ENCODE data around the gene SCN7A. TPM values are rescaled to one million over a fixed set of nuclear protein-coding genes. Genes with fewer than 3 reads are reported as not detected.

Gene SCN7A
- total and polyA plus RNA-seq, 9 donors = 31.2 to 133 (median 71.9) TPM

- no peak for DNase-seq
- Histone ChIP-seq H3K36me3 (no peaks in the 10 kb centered on the region), H3K27ac (no peak overlapping the region), H3K4me3 (no peak overlapping the region), H3K4me1 (ENCODE audit: insufficient read depth) (peaks cover 2% of the 10 kb centered on the region), H3K9me3 (no peaks in the 10 kb centered on the region), H3K27me3 (no peaks in the 10 kb centered on the region)
- 93 to 100% (median 97%) methylated on average over 1 of the region's 1 CpG for WGBS, 3 donors
- intact Hi-C loops (cut with DNase I) = no loop called here
- TF ChIP-seq EP300 (IDR thresholded peaks at IDR 0.05) = no peak
- TF ChIP-seq POLR2A (IDR thresholded peaks at IDR 0.05) = no peak
- no peak for TF ChIP-seq CTCF (IDR thresholded peaks at IDR 0.05)
These were observed 57.1 kb downstream of the SCN7A start for GRCh38 chr2:166436976-166437375.

GRCh38 chr2:166436189-166436588, 57.9 kb downstream of the SCN7A start:
- DNase-seq = no peak
- Histone ChIP-seq H3K36me3 (no peaks in the 10 kb centered on the region), H3K27ac (no peak overlapping the region), H3K4me1 (ENCODE audit: insufficient read depth) (peaks cover 2% of the 10 kb centered on the region), H3K4me3 (no peak overlapping the region), H3K9me3 (no peaks in the 10 kb centered on the region), H3K27me3 (no peaks in the 10 kb centered on the region)
- 68 to 80% (median 74%) methylated on average over 3 of the region's 3 CpGs for WGBS, 3 donors
- TF ChIP-seq EP300 (IDR thresholded peaks at IDR 0.05) = no peak
- intact Hi-C loops (cut with DNase I) = no loop called here

- no peak overlapping the region for H3K27ac ChIP-seq
- no peaks in the 10 kb centered on the region for H3K27me3 ChIP-seq
- DNase-seq = no peak
- peaks cover 2% of the 10 kb centered on the region for H3K4me1 ChIP-seq (ENCODE audit: insufficient read depth)
- TF ChIP-seq EP300 (IDR thresholded peaks at IDR 0.05) (no peak), POLR2A (IDR thresholded peaks at IDR 0.05) (no peak), CTCF (IDR thresholded peaks at IDR 0.05) (no peak)
- intact Hi-C loops (cut with DNase I) = no loop called here
- no peaks in the 10 kb centered on the region for H3K9me3 ChIP-seq
- 64 to 77% (median 68%) methylated on average over 1 of the region's 1 CpG for WGBS, 3 donors
- H3K36me3 ChIP-seq = no peaks in the 10 kb centered on the region
- no peak overlapping the region for H3K4me3 ChIP-seq
These were observed 59.6 kb downstream of the SCN7A start for GRCh38 chr2:166434491-166434890.

GRCh38 chr2:166433457-166433856, 60.6 kb downstream of the SCN7A start:
- no peak for DNase-seq
- no peak overlapping the region for H3K27ac ChIP-seq
- no peaks in the 10 kb centered on the region for H3K36me3 ChIP-seq
- H3K4me3 ChIP-seq = no peak overlapping the region
- peaks cover 2% of the 10 kb centered on the region for H3K4me1 ChIP-seq (ENCODE audit: insufficient read depth)
- no peak for TF ChIP-seq POLR2A (IDR thresholded peaks at IDR 0.05)
- no peak for TF ChIP-seq EP300 (IDR thresholded peaks at IDR 0.05)
- no peak for TF ChIP-seq CTCF (IDR thresholded peaks at IDR 0.05)
- no peaks in the 10 kb centered on the region for H3K27me3 ChIP-seq
- H3K9me3 ChIP-seq = no peaks in the 10 kb centered on the region
- 42 to 56% (median 42%) methylated on average over 1 of the region's 1 CpG for WGBS, 3 donors
- intact Hi-C loops (cut with DNase I) = no loop called here

- peaks cover 2% of the 10 kb centered on the region for H3K4me1 ChIP-seq (ENCODE audit: insufficient read depth)
- no peaks in the 10 kb centered on the region for H3K9me3 ChIP-seq
- H3K27ac ChIP-seq = no peak overlapping the region
- intact Hi-C loops (cut with DNase I) = no loop called here
- no peaks in the 10 kb centered on the region for H3K36me3 ChIP-seq
- no peaks in the 10 kb centered on the region for H3K27me3 ChIP-seq
- no peak overlapping the region for H3K4me3 ChIP-seq
- no peak for DNase-seq
- 42 to 80% (median 66%) methylated on average over 1 of the region's 1 CpG for WGBS, 3 donors
- TF ChIP-seq CTCF (IDR thresholded peaks at IDR 0.05) = no peak
- TF ChIP-seq EP300 (IDR thresholded peaks at IDR 0.05) = no peak
- no peak for TF ChIP-seq POLR2A (IDR thresholded peaks at IDR 0.05)
These were observed 61.7 kb downstream of the SCN7A start for GRCh38 chr2:166432331-166432730.

All from ovary (tissue), 9 donors.